HEK293 (cell line): ENCODE data around the gene TRIM50.
"Not testable (repeated sequence)": the region's sequence is repeated elsewhere in the genome, so short reads cannot be mapped to it uniquely, and the experiment has no call there.

Experiments
- ZNF184 ChIP-seq: fragments of 450-650 bp; IDR thresholded peaks from 2 replicates; pipeline ENCODE4 v1.5.1; 2018; ENCODE audit warnings: missing biosample characterization, mild to moderate bottlenecking, missing genetic modification characterization
- ZNF274 ChIP-seq, 2 experiments: fragments of 200-500 bp in 1 of 2; fragments of 450-650 bp in 1 of 2; sonication (Bioruptor generic) in 1 of 2; formaldehyde crosslinking in 1 of 2; IDR thresholded peaks; 2 replicates each; pipeline versions ENCODE4 v1.5.1 to v1.6.1; 2014 to 2016; ENCODE audit warnings: borderline replicate concordance in 1 of 2, inconsistent platforms in 1 of 2, low read length in 1 of 2, missing biosample characterization in 1 of 2, missing genetic modification characterization in 1 of 2
- ZNF585B ChIP-seq: fragments of 450-650 bp; formaldehyde crosslinking; IDR thresholded peaks from 2 replicates; pipeline ENCODE4 v1.5.1; 2016; ENCODE audit warnings: missing biosample characterization, missing genetic modification characterization
- ZNF621 ChIP-seq: fragments of 450-650 bp; formaldehyde crosslinking; IDR thresholded peaks from 2 replicates; pipeline ENCODE4 v1.5.1; 2017; ENCODE audit warnings: missing biosample characterization, missing genetic modification characterization

DNA sequence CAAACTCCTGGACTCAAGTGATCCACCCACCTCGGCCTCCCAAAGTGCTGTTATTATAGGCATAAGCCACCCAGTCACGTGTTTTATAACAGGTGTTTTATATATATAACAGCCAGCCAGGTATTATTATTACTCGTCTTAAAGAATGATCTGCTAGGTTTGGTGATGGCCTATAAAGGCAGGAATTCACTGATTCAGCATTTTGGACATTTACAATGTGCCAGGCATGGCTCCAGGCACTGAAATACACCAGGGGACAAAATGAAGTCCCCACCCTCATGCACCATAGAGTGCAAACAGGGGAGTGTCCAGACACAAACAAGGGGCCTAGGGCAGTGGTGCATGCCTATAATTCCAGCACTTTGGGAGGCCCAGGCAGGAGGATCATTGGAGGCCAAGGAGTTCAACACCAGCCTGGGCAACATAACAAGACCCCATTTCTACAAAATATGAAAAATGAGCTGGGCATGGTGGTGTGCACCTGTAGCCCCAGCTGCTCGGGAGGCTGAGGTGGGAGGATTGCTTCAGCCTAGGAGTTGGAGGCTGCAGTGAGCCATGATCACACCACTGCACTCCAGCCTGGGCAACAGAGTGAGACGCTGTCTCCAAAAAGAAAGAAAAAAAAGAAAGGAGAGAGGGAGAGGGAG lies 4.3 kb downstream of the TRIM50 start:
- not testable (repeated sequence) for TF ChIP-seq ZNF184 (tag by site-specific recombination); ZNF274 (IDR thresholded peaks at IDR 0.05; ENCODE audit: low read length); ZNF274 (tag by site-specific recombination; IDR thresholded peaks at IDR 0.05; ENCODE audit: borderline replicate concordance); ZNF585B (tag by site-specific recombination); ZNF621 (tag by site-specific recombination)
